Heart right ventricle (tissue), 16 donors: Measurements from ENCODE around the gene SH2D3C. TPM values are rescaled to one million over a fixed set of nuclear protein-coding genes. Genes with fewer than 3 reads are reported as not detected.

Source experiments
- ATAC-seq, 8 donors: fragments of 200-7000 bp; cut with Tn5 transposase; one replicate each; pipeline ENCODE4 v1.9.1; 2020; ENCODE audit warnings: mild to moderate bottlenecking in 8 of 8, moderate library complexity in 8 of 8, moderate number of reproducible peaks in 1 of 8
- DNase-seq, 2 donors: peaks; one replicate each; pipeline ENCODE4 v3.0.0-alpha.2; 2020
- H3K27ac ChIP-seq, 10 donors: fragments of 200-600 bp; sonication (generic) in 2 of 10; one replicate each; pipeline versions ENCODE4 v1.5.0 to v1.8.0; 2020 to 2022; ENCODE audit warnings: mild to moderate bottlenecking in 3 of 10
- H3K27me3 ChIP-seq, 7 donors: fragments of 200-600 bp; one replicate each; pipeline ENCODE4 v1.8.0; 2021 to 2022; ENCODE audit warnings: mild to moderate bottlenecking in 2 of 7
- H3K36me3 ChIP-seq, 9 donors: fragments of 200-600 bp; sonication (generic) in 1 of 9; one replicate each; pipeline versions ENCODE4 v1.5.0 to v1.8.0; 2020 to 2022; ENCODE audit warnings: mild to moderate bottlenecking in 2 of 9
- H3K4me1 ChIP-seq, 9 donors: fragments of 200-600 bp; sonication (generic) in 1 of 9; one replicate each; pipeline versions ENCODE4 v1.5.0 to v1.8.0; 2020 to 2022; ENCODE audit warnings: mild to moderate bottlenecking in 4 of 9
- H3K4me3 ChIP-seq, 10 donors: fragments of 200-600 bp; sonication (generic) in 2 of 10; one replicate each; pipeline versions ENCODE4 v1.5.0 to v1.8.0; 2020 to 2022; ENCODE audit warnings: mild to moderate bottlenecking in 7 of 10, moderate library complexity in 2 of 10
- H3K9me3 ChIP-seq, 11 donors: fragments of 200-600 bp in 10 of 11; sonication (generic) in 2 of 11; one replicate each; pipeline versions ENCODE4 v1.5.0 to v1.8.0; 2013 to 2022; ENCODE audit warnings: mild to moderate bottlenecking in 2 of 11, control low read depth in 1 of 11, moderate library complexity in 1 of 11
- CTCF ChIP-seq, 9 donors: fragments of 200-600 bp; sonication (generic) in 2 of 9; IDR thresholded peaks; one replicate each; pipeline versions ENCODE4 v1.5.0 to v1.8.0; 2021 to 2022; ENCODE audit warnings: antibody characterized with exemption in 9 of 9, mild to moderate bottlenecking in 5 of 9, moderate library complexity in 1 of 9
- WGBS, 2 donors: extraction: QIAGEN DNeasy Blood & Tissue Kit; methylation state at CpG; one replicate each; pipeline ENCODE4 v1.1.7; 2013; ENCODE audit warnings: inconsistent platforms in 1 of 2; 5-methylcytosine and 5-hydroxymethylcytosine counted together
- intact Hi-C, 10 donors: fragments of 100-400 bp; cut with DNase I; formaldehyde crosslinking; loops; one replicate each; pipeline versions ENCODE4 v1.11.1 to v1.14.2; 2022
- polyA plus RNA-seq, 2 donors: library from polyadenylated mRNA; stranded (reverse); fragments of 200-250 nt; gene quantifications; one replicate each; pipeline ENCODE4 v1.2.3, GENCODE V29; 2013
- total RNA-seq, 10 donors: library from RNA; stranded (reverse); fragmentation: NEBNext Ultra II Directional in 3 of 10; extraction: Animal tissue kit (Norgen Biotek cat#: 25700) in 3 of 10; gene quantifications; one replicate each; pipeline versions ENCODE4 v1.2.1 to v1.2.4, GENCODE V29; 2021 to 2023
- donor health status: Arrhythmogenic right ventricular cardiomyopathy.
- donor health status: ischemic (EF 13 %, LVEDD 7.1; RV severe dilation, severe dysfunction).
- donor health status: healthy with polysubstance abuse.
- donor health status: DM: no; HTN: yes; CAD: no.
- donor health status: DM: no; HTN: no; CAD: no.
- donor health status: ischemic (EF 25% LVEDD 6.9; RV normal size, moderate dysfunction).
- donor health status: ischemic (EF 25% LVEDD 5.7; RV mildly dilated, moderate dysfunction).
- donor health status: healthy.
- donor health status: DM: yes; HTN: yes; CAD: no.
- donor health status: Ischemic cardiomyopathy.
- donor health status: ischemic (EF 35%, LVEDD 5.7; RV mildly dilated, moderate dysfunction).
- donor health status: nonischemic (EF 11% LVEDD 7.7; RV severe dilation, severe dysfunction).
- donor health status: DM: yes; HTN: yes; CAD: no.
- donor health status: PGD.
- donor health status: ischemic (EF 29% LVEDD 5.4; RV normal size, mild dysfunction).
- donor health status: nonischemic (EF 23%, LVEDD 6.1; RV moderate dilation, normal function).

SH2D3C gene
- total and polyA plus RNA-seq, 12 donors, result 10.9 to 36.7 (median 18.8) TPM

DNA sequence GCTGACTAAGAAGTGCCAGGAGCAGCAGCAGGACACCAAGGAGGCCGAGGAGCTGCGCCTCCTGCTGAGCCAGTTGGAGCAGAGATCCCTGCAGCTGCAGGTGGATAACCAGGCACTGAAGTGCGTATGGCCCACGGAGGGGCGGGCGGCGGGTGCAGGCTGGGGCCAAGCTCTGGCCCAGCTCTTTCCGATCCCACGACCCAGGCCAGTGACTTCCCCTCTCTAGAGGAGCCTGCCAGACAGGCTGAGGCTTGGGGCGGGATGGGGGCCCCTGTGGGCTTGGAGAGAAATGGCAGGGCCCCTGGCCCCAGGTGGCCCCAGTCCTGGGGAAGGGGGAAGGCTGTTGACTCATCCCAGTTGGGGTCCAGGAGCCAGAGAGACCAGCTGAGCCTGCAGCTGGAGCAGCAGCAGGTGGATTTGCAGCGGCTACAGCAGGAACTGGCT is 66.6 kb downstream of the SH2D3C start:
- intact Hi-C loops, result no loop called here
- no peak for TF ChIP-seq CTCF (IDR thresholded peaks at IDR 0.05)

GRCh38 chr9:127711226-127711701 is 67.2 kb downstream of the SH2D3C start:
- no peak for ATAC-seq
- no peak for TF ChIP-seq CTCF (IDR thresholded peaks at IDR 0.05)
- intact Hi-C loops, result no loop called here
- no peaks in the 10 kb centered on the region for H3K9me3 ChIP-seq
- H3K4me3 ChIP-seq, result no peak overlapping the region
- H3K4me1 ChIP-seq, result peaks cover 4 to 20% (median 15%) of the 10 kb centered on the region in 9 donors
- H3K27ac ChIP-seq, result no peak overlapping the region
- no peaks in the 10 kb centered on the region for H3K27me3 ChIP-seq
- DNase-seq, result no peak
- no peaks in the 10 kb centered on the region for H3K36me3 ChIP-seq
- 77 to 84% methylated on average over 9 of the region's 9 CpGs for WGBS, 2 donors

More for the DNA sequence above, 66.6 kb downstream of the SH2D3C start:
- DNase-seq (no peak), ATAC-seq (no peak)
- Histone ChIP-seq H3K9me3 (no peaks in the 10 kb centered on the region), H3K4me1 (peaks cover 4 to 23% (median 18%) of the 10 kb centered on the region in 9 donors), H3K4me3 (no peak overlapping the region), H3K27ac (no peak overlapping the region), H3K36me3 (no peaks in the 10 kb centered on the region), H3K27me3 (no peaks in the 10 kb centered on the region)
- 84 to 86% methylated on average over 11 of the region's 11 CpGs for WGBS, 2 donors

DNA sequence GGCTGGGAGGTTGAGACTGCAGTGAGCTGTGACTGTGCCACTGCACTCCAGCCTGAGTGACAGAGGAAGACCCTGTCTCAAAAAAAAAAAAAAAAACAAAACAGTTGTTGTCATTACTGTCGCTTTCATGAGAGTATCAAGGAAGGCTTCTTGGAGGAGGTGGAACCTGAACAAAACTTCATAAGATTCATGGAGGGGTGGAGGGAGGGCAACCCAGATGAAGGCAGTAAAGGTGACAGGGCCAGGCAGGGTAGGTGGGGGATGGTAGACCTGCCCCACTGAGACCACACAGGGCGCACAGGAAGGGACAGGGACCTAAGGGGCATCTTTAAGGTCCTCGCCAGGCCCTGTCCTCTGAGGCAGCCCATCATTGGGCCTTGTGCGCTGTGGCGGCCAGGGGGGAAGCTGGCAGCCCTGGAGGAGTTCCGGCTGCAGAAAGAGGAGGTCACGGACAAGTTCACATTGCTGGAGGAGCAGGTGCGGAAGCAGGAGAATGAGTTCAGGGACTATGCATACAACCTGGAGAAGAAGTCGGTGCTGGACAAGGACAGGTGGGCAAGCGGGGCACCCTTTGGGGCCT is 68.2 kb downstream of the SH2D3C start:
- no peaks in the 10 kb centered on the region for H3K36me3 ChIP-seq
- intact Hi-C loops, result no loop called here
- no peaks in the 10 kb centered on the region for H3K9me3 ChIP-seq
- ATAC-seq, result no peak
- 93 to 94% methylated on average over 10 of the region's 10 CpGs for WGBS, 2 donors
- H3K27ac ChIP-seq, result no peak overlapping the region
- no peak for DNase-seq
- H3K4me1 ChIP-seq, result peaks cover 3 to 16% (median 11%) of the 10 kb centered on the region in 9 donors
- H3K27me3 ChIP-seq, result no peaks in the 10 kb centered on the region
- TF ChIP-seq CTCF (IDR thresholded peaks at IDR 0.05), result no peak
- no peak overlapping the region for H3K4me3 ChIP-seq

GRCh38 chr9:127708952-127709587 is 69.4 kb downstream of the SH2D3C start:
- Histone ChIP-seq H3K27me3 (no peaks in the 10 kb centered on the region), H3K4me3 (no peak overlapping the region), H3K9me3 (no peaks in the 10 kb centered on the region), H3K27ac (no peak overlapping the region), H3K4me1 (peaks cover 0 to 4% (median 3%) of the 10 kb centered on the region in 9 donors), H3K36me3 (no peaks in the 10 kb centered on the region)
- TF ChIP-seq CTCF (IDR thresholded peaks at IDR 0.05), result no peak
- intact Hi-C loops, result no loop called here
- 93% methylated on average over 8 of the region's 8 CpGs for WGBS, 2 donors
- DNase-seq (no peak), ATAC-seq (no peak)
